Muscle of arm (tissue), 12 donors: ENCODE results near the gene ANKRD11. TPM values are rescaled to one million over a fixed set of nuclear protein-coding genes. Genes with fewer than 3 reads are reported as not detected.
A peak's percentile ranks its signal among the peaks of the same experiment; 100 is the strongest.
"Not testable (repeated sequence)": the region's sequence is repeated elsewhere in the genome, so short reads cannot be mapped to it uniquely, and the experiment has no call there.

Experiments
- DNase-seq: peaks from one replicate; pipeline ENCODE4 v3.0.0-alpha.2; 2013
- polyA plus RNA-seq, 12 donors: library from polyadenylated mRNA; unstranded; fragments of 120-200 nt; gene quantifications; one replicate each; pipeline ENCODE4 v1.2.1, GENCODE V29; 2013; ENCODE audit not compliant: insufficient read length in 12 of 12

Gene ANKRD11
- polyA plus RNA-seq, 12 donors: 52.0 to 116 (median 61.1) TPM; not detected in 1

- DNase-seq: no peak
These were observed 157.5 kb downstream of the ANKRD11 start for GRCh38 chr16:89332902-89333245.

DNA sequence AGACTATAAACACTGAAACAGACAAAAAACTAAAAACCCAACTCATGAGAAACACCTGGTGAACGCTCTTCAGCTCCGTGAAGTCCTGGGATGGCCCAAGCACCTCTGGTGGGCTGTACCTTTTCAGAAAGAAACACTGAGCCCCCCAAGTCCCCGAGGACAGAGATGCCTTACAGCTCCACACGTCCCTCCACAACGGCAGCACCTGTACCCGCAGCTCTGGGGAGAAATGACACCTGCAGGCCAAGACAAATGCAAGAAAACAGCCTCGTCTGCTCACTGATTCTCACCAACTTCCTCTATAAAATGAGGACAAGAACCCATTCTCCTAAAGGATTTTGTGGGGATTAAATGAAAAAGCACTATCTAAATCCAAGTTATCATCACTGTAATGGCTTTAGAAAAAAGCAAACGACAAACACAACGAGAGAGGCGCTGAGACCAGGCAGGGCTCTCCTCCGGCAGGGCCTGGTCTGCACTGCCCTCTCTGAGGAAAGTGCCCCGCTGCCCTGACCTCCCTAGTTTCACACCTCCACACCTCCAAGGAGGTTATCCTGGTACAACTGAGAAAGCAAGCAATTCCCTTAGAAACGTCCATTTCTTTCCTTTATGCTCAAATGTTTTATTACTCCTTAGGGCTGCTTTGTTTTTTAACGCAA is 158.0 kb downstream of the ANKRD11 start:
- no peak for DNase-seq

DNA sequence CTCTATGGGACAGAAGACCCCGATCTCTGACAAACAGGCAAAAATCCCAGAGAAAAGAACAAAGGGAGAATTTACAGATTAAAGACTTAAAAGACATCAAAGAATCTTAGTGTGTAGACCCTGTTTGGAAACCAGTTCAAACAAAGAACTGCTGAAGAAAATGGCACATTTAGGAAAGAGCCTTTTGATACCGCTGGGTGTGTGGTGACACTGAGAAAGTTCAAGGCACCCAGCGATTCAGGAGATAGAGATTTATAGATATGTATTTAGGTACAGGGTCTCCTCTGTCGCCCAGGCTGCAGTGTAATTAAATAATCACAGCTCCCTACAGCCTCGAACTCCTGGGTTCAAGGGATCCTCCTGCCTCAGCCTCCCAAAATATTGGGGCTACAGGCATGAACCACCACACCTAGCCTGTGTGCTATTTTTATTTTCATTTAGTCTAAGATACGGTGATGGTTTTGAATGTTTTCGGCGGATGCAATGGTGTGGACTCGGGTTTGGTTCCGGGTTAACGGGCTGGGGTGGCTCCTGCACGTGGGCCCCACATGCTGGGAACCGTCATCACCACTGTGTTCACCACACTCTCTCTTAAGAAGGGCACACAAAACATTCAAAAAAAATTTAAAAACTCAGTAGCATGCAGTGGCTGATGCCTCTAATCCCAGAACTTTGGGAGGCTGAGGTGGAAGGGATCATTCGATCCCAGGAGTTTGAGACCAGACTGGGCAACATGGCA is 158.8 kb downstream of the ANKRD11 start:
- no peak for DNase-seq

DNA sequence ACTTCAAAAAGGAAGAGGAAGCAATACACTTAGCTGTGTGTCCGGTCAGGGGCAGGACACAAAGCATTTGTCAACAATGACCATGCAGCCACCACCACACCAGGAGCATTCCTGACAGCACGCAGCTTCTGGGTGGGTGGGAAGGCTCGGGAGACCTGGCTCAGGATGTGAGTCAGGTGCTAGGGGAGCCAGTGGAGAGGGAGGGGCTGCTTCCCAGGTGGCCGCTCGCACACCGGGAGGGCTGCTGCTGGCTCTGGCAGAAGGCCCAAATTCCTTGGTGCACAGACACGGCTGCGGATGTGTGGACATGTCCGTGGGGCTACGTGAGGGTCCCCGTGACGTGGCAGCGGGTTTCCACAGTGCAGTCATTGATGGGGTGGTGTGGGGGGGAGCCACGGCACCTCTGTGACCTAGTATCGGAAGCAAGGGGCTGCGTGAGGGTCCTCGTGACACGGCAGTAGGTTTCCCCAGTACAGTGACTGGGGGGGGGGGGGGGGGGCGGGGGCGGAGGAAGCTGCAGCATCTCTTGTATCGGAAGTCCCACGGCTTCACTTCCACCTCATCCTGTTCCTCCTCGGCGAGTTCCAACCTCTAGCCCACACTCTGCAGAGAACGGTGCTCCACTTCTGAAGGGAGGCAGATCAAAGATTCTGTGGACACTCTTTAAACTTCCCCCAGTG is 160.0 kb downstream of the ANKRD11 start:
- no peak for DNase-seq

DNA sequence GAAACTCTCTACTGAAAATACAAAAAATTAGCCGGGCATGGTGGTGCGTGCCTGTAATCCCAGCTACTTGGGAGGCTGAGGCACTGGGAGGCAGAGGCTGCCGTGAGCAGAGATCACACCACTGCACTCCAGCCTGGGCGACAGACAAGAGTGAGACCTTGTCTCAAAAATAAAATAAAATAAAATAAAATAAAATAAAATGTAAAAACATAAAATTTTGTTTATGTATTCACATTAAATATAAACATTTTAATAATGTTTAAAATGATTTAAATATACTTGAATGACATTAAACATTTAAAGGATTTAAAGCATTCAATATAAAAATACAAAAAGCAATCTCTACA is 160.6 kb downstream of the ANKRD11 start:
- not testable (repeated sequence) for DNase-seq

- DNase-seq: not testable (repeated sequence)
These were observed 161.7 kb downstream of the ANKRD11 start for GRCh38 chr16:89328412-89329400.

DNA sequence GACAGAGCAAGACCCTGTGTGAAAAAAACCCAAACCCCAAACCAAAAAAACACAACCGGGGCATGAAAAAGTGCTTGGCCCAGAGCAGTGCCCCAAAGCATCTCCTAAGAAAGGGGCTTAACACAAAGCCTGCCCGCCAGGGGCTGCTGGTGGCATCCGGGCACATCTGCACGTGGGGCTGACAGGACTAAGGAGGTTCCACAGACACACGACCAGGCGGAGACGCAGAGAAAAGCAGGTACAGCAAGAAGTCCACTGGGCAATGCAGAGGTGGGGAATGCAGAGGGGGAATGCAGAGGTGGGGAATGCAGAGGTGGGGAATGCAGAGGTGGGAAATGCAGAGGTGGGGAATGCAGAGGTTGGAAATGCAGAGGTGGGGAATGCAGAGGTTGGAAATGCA is 163.6 kb downstream of the ANKRD11 start:
- no peak for DNase-seq

DNA sequence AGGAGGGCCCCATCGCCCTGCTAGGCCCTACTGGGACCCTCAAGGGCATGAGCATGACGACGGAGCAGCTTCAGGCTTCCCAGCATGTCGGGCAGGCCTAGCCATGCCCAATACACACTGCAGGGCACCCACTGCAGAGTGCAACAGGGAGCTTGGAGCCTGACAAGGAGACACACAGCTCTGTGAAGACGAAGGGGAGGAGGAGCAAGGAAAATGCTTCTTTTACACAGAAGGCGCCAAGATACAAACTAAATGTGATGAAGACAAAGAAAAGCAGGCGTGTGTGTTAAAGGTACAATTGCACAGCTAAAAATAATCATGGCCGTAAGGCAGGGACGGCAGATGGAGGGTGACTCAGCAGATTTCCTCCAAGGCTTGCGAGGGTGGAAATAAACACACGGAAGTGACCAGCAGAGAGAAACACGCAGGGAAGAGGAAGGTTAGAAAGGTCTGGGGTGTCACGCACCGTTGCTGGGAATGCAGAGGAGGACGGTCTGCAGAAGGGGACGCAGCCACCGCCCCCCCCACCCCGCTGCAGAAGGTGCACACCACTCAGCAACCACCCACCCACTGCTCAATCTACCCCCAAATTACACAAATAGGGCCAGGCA is 164.4 kb downstream of the ANKRD11 start:
- DNase-seq: no peak

- no peak for DNase-seq
These were observed 166.0 kb downstream of the ANKRD11 start for GRCh38 chr16:89324056-89325010.

DNA sequence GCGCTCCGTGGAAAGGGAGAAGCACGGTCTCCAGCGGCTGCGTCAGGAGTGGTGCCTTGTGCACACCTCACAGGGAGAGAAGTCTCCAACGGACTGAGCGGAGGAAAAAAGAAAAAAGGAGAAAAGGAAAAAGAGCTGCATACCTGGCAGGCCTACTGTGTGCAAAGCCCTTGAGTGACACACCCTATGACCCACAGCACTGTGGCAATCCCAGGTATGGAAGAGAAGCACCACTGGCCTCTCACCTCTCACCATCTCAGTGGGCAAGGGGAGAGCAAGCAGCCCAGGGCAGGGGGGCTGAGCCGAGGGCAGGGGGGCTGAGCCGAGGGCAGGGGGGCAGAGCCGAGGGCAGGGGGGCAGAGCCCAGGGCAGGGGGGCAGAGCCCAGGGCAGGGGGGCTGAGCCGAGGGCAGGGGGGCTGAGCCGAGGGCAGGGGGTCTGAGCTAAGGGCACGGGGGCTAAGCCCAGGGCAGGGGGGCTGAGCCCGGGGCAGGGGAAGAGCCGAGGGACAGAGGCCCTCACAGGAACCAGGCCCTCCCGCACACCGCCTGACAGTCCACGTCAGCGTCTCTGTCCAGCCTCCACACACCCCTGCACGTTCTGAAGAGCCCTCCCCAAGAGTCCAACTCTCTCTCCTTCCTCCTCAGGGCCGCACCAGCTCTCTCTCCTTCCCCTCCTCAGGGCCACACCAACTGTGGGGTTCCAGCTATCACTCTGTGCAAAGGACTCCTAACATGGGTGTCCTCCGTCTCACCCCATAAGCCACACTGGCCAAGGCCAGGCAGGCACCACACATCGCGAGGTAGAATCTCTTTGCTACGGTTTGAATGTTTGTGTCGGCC is 167.0 kb downstream of the ANKRD11 start:
- DNase-seq: no peak

DNA sequence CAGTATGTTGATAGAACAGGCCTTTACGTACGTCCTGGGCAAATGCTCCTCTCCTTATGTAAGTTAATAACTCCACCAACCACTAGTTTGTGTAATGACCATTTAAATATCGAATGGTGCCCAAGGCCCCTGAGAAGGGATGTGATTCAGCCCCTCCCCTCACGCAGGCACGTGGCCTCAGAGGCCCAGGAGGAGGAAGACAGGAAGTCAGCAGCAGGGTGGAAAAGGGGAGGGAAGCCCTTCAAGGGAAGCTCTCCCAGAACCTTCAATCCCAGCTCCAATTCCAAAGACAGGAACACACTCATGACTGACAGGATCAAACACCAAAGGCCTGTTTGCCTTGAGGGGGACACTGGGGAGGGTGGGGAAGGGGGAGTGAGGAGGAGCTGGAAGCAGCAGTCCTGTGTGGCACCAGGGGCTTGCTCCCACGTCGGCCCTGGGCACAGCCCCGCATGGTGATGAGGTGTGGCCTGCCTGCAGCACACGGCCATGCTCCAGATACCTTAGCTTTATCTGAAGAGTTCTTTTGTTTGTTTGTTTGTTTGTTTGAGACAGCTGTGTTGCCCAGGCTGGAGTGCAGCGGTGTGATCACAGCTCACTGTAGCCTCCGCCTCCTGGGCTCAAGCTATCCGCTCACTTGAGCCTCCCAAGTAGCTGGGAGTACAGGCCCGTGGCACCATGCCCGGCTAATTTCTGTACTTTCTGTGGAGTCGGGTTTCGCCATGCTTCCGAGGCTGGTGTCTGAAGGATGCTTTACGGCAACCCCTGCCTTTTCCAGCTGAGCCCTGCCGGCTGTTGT is 167.8 kb downstream of the ANKRD11 start:
- DNase-seq: peak; percentile 57

GRCh38 chr16:89320782-89321501 is 169.4 kb downstream of the ANKRD11 start:
- no peak for DNase-seq

- no peak for DNase-seq
These were observed 170.2 kb downstream of the ANKRD11 start for GRCh38 chr16:89319886-89320781.

GRCh38 chr16:89319631-89319885 is 170.8 kb downstream of the ANKRD11 start:
- DNase-seq: no peak

- no peak for DNase-seq
These were observed 171.3 kb downstream of the ANKRD11 start for GRCh38 chr16:89318871-89319630.

- DNase-seq: no peak
These were observed 172.0 kb downstream of the ANKRD11 start for GRCh38 chr16:89318430-89318758.
